HepG2 (cell line): Measurements from ENCODE around the gene EVA1A. TPM values are rescaled to one million over a fixed set of nuclear protein-coding genes. Genes with fewer than 3 reads are reported as not detected.
A peak's percentile ranks its signal among the peaks of the same experiment; 100 is the strongest.

Experiments
- ASH2L ChIP-seq: fragments of 300-600, 200-600 bp; sonication (generic); IDR thresholded peaks from 2 replicates; pipeline ENCODE4 v1.7.0; 2017; ENCODE audit warnings: low read depth, mild to moderate bottlenecking, moderate library complexity, mixed read lengths, low read length; ENCODE audit not compliant: insufficient read length
- BCL3 ChIP-seq: sonication (generic); formaldehyde crosslinking; IDR thresholded peaks from 2 replicates; pipeline ENCODE4 v1.5.1; 2020; ENCODE audit warnings: mild to moderate bottlenecking, missing genetic modification reagents, moderate library complexity
- DR1 ChIP-seq: sonication (generic); formaldehyde crosslinking; IDR thresholded peaks from 2 replicates; pipeline ENCODE4 v1.8.0; 2021; ENCODE audit warnings: mild to moderate bottlenecking, missing genetic modification reagents, inconsistent platforms
- JUN ChIP-seq: sonication (generic); formaldehyde crosslinking; IDR thresholded peaks from 2 replicates; pipeline ENCODE4 v1.4.0; 2020; ENCODE audit warnings: mild to moderate bottlenecking, missing genetic modification reagents
- MED8 ChIP-seq: sonication (generic); formaldehyde crosslinking; IDR thresholded peaks from 2 replicates; pipeline ENCODE4 v1.8.1; 2023; ENCODE audit warnings: mild to moderate bottlenecking, missing genetic modification reagents; ENCODE audit not compliant: insufficient replicate concordance
- PHF21A ChIP-seq: sonication (generic); formaldehyde crosslinking; IDR thresholded peaks from 2 replicates; pipeline ENCODE4 v1.5.0; 2020; ENCODE audit warnings: mild to moderate bottlenecking, missing genetic modification reagents
- POLR2A ChIP-seq, 2 experiments: IDR thresholded peaks; 2 replicates each; pipeline ENCODE4 v1.6.1; 2011; ENCODE audit warnings: low read depth in 2 of 2, low read length in 2 of 2, mild to moderate bottlenecking in 1 of 2, moderate library complexity in 1 of 2; ENCODE audit not compliant: insufficient read depth in 1 of 2
- PPARG ChIP-seq: conservative IDR thresholded peaks from 2 replicates; pipeline ENCODE4 v1.6.1; 2016; ENCODE audit warnings: missing biosample characterization, missing genetic modification reagents
- PRDM10 ChIP-seq: sonication (generic); formaldehyde crosslinking; IDR thresholded peaks from 2 replicates; pipeline ENCODE4 v1.4.0; 2020; ENCODE audit warnings: low read depth, missing genetic modification reagents
- SALL1 ChIP-seq: sonication (generic); formaldehyde crosslinking; IDR thresholded peaks from 2 replicates; pipeline ENCODE4 v1.8.0; 2022; ENCODE audit warnings: mild to moderate bottlenecking, missing genetic modification reagents
- TEAD3 ChIP-seq: optimal IDR thresholded peaks from 2 replicates; pipeline ENCODE3; 2016; ENCODE audit warnings: borderline replicate concordance
- TOPORS ChIP-seq: sonication (generic); formaldehyde crosslinking; IDR thresholded peaks from 2 replicates; pipeline ENCODE4 v1.8.0; 2023; ENCODE audit warnings: mild to moderate bottlenecking, missing genetic modification reagents
- XBP1 ChIP-seq: sonication (generic); formaldehyde crosslinking; IDR thresholded peaks from 2 replicates; pipeline ENCODE4 v1.5.0; 2020; ENCODE audit warnings: missing genetic modification reagents
- ZNF235 ChIP-seq: sonication (generic); formaldehyde crosslinking; IDR thresholded peaks from 2 replicates; pipeline ENCODE4 v1.8.1; 2023; ENCODE audit warnings: mild to moderate bottlenecking, missing genetic modification reagents, borderline replicate concordance
- ZNF256 ChIP-seq: sonication (generic); formaldehyde crosslinking; conservative IDR thresholded peaks from 2 replicates; pipeline ENCODE4 v1.4.0; 2020; ENCODE audit warnings: missing genetic modification reagents
- ZNF543 ChIP-seq: sonication (generic); formaldehyde crosslinking; IDR thresholded peaks from 2 replicates; pipeline ENCODE4 v1.4.0; 2020; ENCODE audit warnings: mild to moderate bottlenecking, missing genetic modification reagents
- ZNF710 ChIP-seq: sonication (generic); formaldehyde crosslinking; IDR thresholded peaks from 2 replicates; pipeline ENCODE4 v1.5.0; 2020; ENCODE audit warnings: mild to moderate bottlenecking, missing genetic modification reagents, borderline replicate concordance
- ZNF737 ChIP-seq: sonication (generic); formaldehyde crosslinking; IDR thresholded peaks from 2 replicates; pipeline ENCODE4 v1.5.0; 2020; ENCODE audit warnings: missing genetic modification reagents, mild to moderate bottlenecking, borderline replicate concordance
- ZNF749 ChIP-seq: sonication (generic); formaldehyde crosslinking; IDR thresholded peaks from 2 replicates; pipeline ENCODE4 v1.8.0; 2022; ENCODE audit warnings: mild to moderate bottlenecking, missing genetic modification reagents, moderate library complexity, borderline replicate concordance
- ZSCAN9 ChIP-seq: IDR thresholded peaks from 2 replicates; pipeline ENCODE4 v1.6.1; 2016; ENCODE audit warnings: borderline replicate concordance
- polyA plus RNA-seq, 8 experiments: library from polyadenylated mRNA; depleted of rRNA in 3 of 8; stranded (reverse) in 7 of 8; unstranded in 1 of 8; fragments of >200 nt; fragmentation: Illumina TruSeq in 4 of 8; extraction: Trizol in 4 of 8; gene quantifications; 2 replicates each; pipeline versions ENCODE4 v1.2.1 to v1.2.3, GENCODE V29; 2011 to 2016; ENCODE audit warnings: low read depth in 4 of 8, missing spikeins in 1 of 8, mixed read lengths in 1 of 8; ENCODE audit not compliant: insufficient read depth in 1 of 8
- total RNA-seq, 5 experiments: library from RNA; depleted of rRNA; stranded (reverse); fragments of >200 nt; fragmentation: Illumina TruSeq; extraction: Trizol; gene quantifications; 2 replicates each; pipeline ENCODE4 v1.2.3, GENCODE V29; 2016; ENCODE audit warnings: low read depth in 1 of 5

The EVA1A gene
- total and polyA plus RNA-seq, 2 of the 13 experiments (the other 11 are each of a cell fraction or from before 2014, with no cell fraction given): 57.5 to 57.8 TPM

DNA sequence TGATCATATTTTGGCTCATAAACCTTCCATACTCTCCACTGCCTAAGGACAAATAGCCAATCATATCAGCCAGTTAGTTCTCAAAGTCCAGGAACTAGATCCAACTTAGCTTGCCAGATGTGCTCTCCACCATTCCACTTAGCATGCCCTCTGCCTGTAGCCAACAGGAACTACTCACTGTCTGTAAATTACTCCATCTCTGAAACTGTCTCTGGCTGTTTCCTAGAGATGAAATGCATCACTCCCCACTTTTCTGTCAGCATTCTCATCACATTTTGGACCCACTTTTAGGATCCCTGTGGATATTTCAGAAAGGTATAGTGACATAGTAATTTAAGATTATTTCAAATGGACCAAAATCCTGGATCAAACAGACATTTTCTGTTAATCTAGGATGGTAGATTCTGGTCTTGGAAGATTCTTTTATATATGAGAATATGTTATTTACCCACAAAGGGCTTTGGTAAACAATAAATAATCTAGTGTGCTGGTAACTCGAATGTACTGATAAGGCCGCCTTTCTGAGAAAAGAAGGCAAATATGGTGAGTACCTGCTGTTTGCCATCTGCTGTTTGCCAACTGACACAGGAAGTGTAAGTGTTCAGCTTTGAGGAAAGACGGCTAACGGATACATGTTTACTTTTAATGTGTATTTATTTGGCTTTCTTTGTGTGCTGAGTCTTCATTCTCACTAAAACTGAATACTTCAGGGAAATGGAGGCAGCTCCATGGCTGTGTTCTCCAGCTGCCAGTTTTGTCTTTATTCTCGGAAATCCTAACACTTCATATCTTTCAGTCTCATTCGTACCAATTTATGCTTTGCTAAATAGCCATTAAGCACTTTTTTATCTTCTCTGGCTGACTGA lies 79.5 kb downstream of the EVA1A start (continued):
- TF ChIP-seq PRDM10 (CRISPR knock-in tag) (peak; percentile 55; the same call in 1 of the 2 replicates), ZNF543 (CRISPR knock-in tag) (0 out of 2 replicates have a peak, but pooled peaks have one; percentile 38), ZNF710 (CRISPR knock-in tag) (peak; percentile 95), TOPORS (CRISPR knock-in tag) (peak; percentile 71; the same call in 1 of the 2 replicates), POLR2A (IDR thresholded peaks at IDR 0.05; ENCODE audit: insufficient read depth in 1 of 2, low read depth in 2 of 2, low read length in 2 of 2) (0 out of 4 replicates have a peak, but pooled peaks of 1 of the 2 experiments have one; percentile 12), XBP1 (CRISPR knock-in tag) (no peak), MED8 (CRISPR knock-in tag) (peak; percentile 92), TEAD3 (CRISPR knock-in tag) (peak; percentile 40), BCL3 (CRISPR knock-in tag) (0 out of 2 replicates have a peak, but pooled peaks have one; percentile 16), DR1 (CRISPR knock-in tag) (no peak), JUN (CRISPR knock-in tag) (peak; percentile 55; the same call in 1 of the 2 replicates), ZNF235 (CRISPR knock-in tag) (no peak), ZNF749 (peak; percentile 63; the same call in 1 of the 2 replicates), ZNF737 (CRISPR knock-in tag) (no peak), ASH2L (peak; percentile 75), PPARG (CRISPR knock-in tag) (peak; percentile 80), ZSCAN9 (no peak; the same call in 1 of the 2 replicates), SALL1 (CRISPR knock-in tag) (peak; percentile 94), PHF21A (peak; percentile 86), ZNF256 (CRISPR knock-in tag) (no peak)
